Ishikawa (cell line): Measurements from ENCODE around the gene OR9A4.

Source experiments
- CEBPB ChIP-seq: IDR thresholded peaks from 2 replicates; pipeline ENCODE4 v1.6.1; 2012
- EGR1 ChIP-seq: IDR thresholded peaks from 2 replicates; pipeline ENCODE4 v1.6.1; 2012
- EP300 ChIP-seq: IDR thresholded peaks from 2 replicates; pipeline ENCODE4 v1.6.1; 2012; ENCODE audit warnings: borderline replicate concordance
- FOXM1 ChIP-seq: IDR thresholded peaks from 2 replicates; pipeline ENCODE4 v1.6.1; 2012; ENCODE audit warnings: low read depth, borderline replicate concordance
- NFIC ChIP-seq: IDR thresholded peaks from 2 replicates; pipeline ENCODE4 v1.6.1; 2012
- RAD21 ChIP-seq: IDR thresholded peaks from 2 replicates; pipeline ENCODE4 v1.6.1; 2012; ENCODE audit warnings: low read depth
- TAF1 ChIP-seq: IDR thresholded peaks from 2 replicates; pipeline ENCODE4 v1.6.1; 2012; ENCODE audit warnings: low read depth, mild to moderate bottlenecking
- TCF12 ChIP-seq: IDR thresholded peaks from 2 replicates; pipeline ENCODE4 v1.6.1; 2012; ENCODE audit warnings: low read depth
- TEAD4 ChIP-seq: IDR thresholded peaks from 2 replicates; pipeline ENCODE4 v1.6.1; 2012
- YY1 ChIP-seq: IDR thresholded peaks from 2 replicates; pipeline ENCODE4 v1.6.1; 2012; ENCODE audit warnings: low read depth
- TF ChIP-seq, protein P1 (sequence below): IDR thresholded peaks from 2 replicates; pipeline ENCODE4 v1.6.1; 2012; ENCODE audit warnings: low read depth, mild to moderate bottlenecking
- TF ChIP-seq, protein P2 (sequence below): IDR thresholded peaks from 2 replicates; pipeline ENCODE4 v1.6.1; 2012

The OR9A4 gene

DNA sequence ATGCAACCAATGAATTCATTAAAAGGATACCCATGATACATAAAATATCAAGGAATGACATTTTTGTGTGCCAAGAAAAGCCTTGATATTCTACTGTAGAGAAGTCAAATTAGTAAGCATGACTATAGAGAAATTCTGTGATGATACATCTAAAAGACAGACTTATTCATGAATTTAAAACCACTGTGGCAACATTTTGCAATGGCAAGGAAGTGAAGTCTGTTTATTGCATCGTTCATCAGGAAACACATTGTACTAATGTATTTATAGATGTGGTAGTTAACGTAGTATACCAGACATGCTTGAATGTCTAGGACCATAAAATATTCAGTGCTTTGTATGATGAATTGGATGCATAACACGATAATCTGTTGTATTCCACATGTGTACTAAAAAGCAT is 39.9 kb downstream of the OR9A4 start:
- no peak for TF ChIP-seq RAD21
- TF ChIP-seq EP300 = no peak
- no peak for TF ChIP-seq CEBPB
- no peak for TF ChIP-seq EGR1
- no peak for TF ChIP-seq TAF1
- TF ChIP-seq, protein P1, sequence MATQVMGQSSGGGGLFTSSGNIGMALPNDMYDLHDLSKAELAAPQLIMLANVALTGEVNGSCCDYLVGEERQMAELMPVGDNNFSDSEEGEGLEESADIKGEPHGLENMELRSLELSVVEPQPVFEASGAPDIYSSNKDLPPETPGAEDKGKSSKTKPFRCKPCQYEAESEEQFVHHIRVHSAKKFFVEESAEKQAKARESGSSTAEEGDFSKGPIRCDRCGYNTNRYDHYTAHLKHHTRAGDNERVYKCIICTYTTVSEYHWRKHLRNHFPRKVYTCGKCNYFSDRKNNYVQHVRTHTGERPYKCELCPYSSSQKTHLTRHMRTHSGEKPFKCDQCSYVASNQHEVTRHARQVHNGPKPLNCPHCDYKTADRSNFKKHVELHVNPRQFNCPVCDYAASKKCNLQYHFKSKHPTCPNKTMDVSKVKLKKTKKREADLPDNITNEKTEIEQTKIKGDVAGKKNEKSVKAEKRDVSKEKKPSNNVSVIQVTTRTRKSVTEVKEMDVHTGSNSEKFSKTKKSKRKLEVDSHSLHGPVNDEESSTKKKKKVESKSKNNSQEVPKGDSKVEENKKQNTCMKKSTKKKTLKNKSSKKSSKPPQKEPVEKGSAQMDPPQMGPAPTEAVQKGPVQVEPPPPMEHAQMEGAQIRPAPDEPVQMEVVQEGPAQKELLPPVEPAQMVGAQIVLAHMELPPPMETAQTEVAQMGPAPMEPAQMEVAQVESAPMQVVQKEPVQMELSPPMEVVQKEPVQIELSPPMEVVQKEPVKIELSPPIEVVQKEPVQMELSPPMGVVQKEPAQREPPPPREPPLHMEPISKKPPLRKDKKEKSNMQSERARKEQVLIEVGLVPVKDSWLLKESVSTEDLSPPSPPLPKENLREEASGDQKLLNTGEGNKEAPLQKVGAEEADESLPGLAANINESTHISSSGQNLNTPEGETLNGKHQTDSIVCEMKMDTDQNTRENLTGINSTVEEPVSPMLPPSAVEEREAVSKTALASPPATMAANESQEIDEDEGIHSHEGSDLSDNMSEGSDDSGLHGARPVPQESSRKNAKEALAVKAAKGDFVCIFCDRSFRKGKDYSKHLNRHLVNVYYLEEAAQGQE = no peak
- TF ChIP-seq TEAD4 = no peak
- TF ChIP-seq TCF12 = no peak
- TF ChIP-seq, protein P2, sequence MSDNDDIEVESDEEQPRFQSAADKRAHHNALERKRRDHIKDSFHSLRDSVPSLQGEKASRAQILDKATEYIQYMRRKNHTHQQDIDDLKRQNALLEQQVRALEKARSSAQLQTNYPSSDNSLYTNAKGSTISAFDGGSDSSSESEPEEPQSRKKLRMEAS = no peak
- TF ChIP-seq NFIC = no peak
- no peak for TF ChIP-seq YY1

- no peak for TF ChIP-seq NFIC
- TF ChIP-seq RAD21 = no peak
- TF ChIP-seq, protein P1 = no peak
- TF ChIP-seq, protein P2 = no peak
- TF ChIP-seq TAF1 = no peak
- TF ChIP-seq EGR1 = no peak
- no peak for TF ChIP-seq FOXM1
Observed at GRCh38 chr7:141960687-141961422, 44.7 kb downstream of the OR9A4 start.
